GM21528 (cell line): ENCODE results near the gene DLG2.
A peak's percentile ranks its signal among the peaks of the same experiment; 100 is the strongest.
"Not testable (repeated sequence)": the region's sequence is repeated elsewhere in the genome, so short reads cannot be mapped to it uniquely, and the experiment has no call there.

Experiments
- ATAC-seq: cut with Tn5 transposase; IDR thresholded peaks from one replicate; pipeline ENCODE4 v1.9.1; 2021; ENCODE audit warnings: mild to moderate bottlenecking, moderate library complexity; ENCODE audit not compliant: unreplicated experiment, low FRiP score

DLG2 gene

DNA sequence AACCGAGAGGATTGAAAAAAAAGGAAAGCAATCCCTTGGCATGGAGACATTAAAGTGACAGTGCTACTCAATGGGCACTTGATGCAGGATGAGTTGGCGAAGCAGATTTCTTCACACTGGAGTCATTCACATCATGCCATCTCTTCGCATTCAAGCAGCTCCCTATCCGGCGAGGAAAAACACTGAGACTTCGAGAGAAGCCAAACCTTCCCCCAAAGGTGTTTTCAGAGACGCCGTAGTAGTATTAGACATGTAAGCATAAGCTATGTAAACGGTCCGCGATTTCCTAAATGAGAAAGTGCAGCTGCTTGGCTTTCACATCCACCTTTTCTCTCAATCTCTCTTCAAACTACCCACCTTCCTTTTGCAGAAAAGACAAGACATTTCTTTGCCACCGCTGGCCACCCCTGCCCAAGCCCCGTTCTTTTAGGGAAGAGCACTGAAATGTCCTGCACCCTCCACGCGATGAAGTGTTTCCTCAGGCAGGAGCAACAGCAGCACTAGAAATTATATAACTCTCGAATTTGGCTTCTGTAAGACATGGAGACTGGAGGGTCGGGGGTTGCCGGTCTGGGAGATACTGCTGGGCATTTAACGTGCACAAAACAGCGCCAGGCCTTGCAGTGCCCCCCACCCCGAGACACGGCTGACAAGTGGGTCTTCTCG lies at the start of gene DLG2:
DLG2 (minus strand) TSS at position 13 of the 666 bp plus-strand sequence.
- ATAC-seq: peak; percentile 2

DNA sequence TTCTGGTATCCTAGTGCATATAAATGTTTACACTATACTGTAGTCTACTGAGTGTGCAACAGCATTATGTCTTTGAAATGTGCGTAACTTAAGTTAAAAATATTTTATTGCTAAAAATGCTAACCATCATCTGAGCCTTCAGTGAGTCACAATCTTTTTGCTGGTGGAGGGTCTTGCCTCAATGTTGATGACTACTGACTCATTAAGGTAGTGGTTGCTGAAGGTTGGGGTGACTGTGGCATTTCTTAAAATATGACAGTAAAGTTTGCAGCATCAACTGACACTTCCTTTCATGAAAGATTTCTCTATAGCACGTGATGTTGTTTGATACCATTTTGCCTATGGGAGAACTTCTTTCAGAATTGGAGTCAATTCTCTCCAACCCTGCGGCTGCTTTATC lies 46.2 kb upstream of the DLG2 start:
- ATAC-seq: no peak

DNA sequence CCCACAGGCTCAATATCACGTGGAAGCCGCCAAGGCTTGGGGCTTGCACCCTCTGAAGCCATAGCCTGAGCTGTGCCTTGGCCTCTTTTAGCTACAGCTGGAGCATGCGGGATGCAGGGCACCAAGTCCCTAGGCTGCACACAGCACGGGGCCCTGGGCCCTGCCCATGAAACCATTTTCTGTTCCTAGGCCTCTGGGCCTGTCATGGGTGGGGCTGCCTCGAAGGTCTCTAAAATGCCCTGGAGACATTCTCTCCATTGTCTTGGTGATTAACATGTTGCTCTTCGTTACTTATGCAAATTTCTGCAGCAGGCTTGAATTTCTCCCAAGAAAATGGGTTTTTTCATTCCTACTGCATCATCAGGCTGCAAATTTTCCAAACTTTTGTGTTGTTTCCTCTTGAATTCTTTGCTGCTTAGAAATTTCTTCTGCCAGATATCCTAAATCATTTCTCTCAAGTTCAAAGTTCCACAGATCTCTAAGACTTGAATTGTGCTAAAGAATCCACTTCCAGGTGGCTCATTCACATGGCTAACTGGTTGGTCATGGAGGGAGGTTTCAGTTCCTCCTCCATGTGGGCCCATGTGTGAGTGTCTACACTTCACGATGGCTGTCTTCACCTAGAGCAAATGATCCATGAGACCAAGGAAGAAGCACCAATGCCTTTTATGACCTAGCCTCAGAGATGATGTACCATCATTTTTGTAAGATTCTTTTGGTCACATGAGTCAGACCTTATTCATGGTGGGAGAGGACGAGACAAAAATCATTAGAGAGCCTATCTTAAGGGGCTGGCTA lies 45.2 kb upstream of the DLG2 start:
- no peak for ATAC-seq

DNA sequence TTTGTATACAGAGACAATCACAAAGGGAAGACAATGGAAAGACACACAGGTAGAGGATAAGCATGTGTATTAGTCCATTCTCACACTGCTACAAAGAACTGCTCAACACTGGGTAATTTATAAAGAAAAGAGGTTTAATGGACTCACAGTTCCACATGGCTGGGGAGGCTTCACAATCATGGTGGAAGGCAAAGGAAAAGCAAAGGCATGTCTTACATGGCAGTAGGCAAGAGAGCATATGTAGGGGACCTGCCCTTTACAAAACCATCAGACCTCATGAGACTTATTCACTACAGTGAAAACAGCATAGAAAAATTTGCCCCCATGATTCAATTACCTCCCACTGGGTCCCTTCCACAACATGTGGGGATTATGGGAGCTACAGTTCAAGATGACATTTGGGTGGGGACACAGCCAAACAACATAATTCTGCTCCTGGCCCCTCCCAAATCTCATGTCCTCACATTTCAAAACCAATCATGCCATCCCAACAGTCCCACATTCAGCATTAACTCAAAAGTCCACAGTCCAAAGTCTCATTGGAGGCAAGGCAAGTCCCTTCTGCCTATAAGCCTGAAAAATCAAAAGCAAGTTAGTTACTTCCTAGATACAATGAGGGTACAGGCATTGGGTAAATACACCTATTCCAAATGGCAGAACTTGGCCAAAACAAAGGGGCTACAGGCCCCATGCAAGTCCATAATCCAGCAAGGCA lies 44.0 kb upstream of the DLG2 start:
- not testable (repeated sequence) for ATAC-seq

DNA sequence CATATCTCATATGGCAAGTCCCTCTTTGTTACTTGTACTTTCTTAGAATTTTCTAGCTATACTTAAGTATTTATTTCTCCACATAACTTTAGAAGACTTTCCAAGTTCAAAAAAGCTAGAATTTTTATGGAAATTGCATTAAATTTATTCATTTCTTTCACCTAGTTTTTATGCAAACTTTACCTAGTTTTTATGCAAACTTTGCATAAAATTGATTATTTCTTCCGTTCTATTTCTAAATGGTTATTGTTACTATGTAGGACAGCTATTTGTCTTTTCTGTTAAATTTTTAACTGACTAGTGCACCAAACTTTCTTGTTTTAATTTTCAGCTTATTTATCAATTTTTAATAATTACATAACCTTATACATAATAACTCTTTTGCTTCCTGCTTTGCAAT lies 41.0 kb upstream of the DLG2 start:
- ATAC-seq: no peak

DNA sequence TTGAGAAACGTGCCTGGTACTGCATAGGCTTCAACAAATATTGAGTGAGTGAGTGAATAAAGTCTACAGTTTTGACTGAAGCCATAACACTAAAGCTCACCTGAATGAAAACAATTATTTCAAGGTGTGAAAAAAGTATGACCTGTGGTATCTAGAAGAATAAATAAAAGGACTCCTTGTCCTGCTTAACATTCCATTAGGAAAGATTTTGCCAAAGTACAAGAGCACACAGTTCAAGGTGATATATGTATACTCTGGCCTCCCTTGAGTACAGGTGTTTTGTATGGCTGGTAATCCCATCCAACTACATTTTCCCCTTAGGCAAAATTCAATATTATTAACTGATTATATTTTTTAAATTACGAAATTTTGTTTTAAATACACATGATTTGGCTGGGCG lies 39.5 kb upstream of the DLG2 start:
- no peak for ATAC-seq

DNA sequence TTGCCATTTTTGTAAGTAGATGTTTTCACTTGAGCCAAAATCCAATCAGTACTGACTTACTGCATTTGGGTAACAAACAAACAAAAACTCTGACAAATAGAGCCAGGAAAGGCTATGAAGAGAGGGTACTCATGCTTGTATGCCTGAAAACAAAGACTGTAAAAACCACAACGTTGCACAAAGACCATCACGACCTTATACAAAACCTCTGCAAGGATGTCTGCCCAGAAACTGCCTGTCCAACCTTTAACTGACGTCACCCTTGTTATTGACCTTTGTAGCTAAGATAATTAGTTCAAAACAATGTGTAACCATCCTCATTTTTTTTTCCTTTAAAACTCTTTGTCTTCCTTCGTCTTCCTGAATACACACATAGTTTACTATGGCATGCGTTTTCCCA lies 38.6 kb upstream of the DLG2 start:
- no peak for ATAC-seq

DNA sequence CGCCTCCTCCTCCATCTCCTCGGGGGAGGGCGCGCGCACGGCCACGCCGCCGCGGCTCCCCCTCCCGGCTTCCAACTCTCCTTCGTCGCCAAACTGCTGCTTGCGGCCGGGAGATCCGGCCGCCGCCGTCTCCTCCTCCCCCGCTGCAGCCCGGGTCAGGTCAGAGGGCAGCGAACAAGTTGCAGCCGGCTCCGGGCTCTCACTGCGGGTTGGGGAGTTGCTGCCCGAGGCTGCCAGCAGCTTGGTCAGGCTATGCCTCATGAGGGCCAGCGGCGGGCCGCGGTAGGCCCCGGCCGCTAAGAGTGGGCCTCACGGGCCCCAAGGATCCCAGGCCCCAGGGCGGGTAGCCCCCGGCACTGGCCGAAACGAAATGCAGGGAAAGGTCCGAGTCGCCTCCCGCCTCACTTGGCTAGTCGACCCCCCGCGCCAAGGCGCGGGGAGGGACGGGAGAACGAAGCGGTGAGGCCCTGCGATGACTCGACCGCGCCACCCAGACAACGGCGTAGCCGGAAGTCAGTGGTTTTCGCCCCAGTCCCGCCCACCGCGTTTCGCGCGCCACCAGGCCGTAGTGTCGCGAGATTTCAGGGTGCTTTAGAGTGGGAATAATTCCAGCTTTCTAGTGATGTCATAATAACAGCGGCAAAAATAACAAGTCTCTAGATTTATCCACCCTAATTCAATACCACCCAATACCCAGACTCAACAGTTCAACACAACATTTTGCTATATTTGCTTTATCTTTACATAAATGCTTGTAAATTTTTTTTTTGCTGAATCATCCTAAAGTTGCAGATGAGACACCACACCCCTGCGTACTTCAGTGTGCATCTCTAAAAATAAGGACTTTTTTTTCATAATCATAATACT lies 37.7 kb upstream of the DLG2 start, which contains the start of gene CREBZF:
CREBZF (minus strand) TSS at position 515 of the 867 bp plus-strand sequence; CDS start at position 261, 254 bp downstream.
- peak; percentile 94 for ATAC-seq

DNA sequence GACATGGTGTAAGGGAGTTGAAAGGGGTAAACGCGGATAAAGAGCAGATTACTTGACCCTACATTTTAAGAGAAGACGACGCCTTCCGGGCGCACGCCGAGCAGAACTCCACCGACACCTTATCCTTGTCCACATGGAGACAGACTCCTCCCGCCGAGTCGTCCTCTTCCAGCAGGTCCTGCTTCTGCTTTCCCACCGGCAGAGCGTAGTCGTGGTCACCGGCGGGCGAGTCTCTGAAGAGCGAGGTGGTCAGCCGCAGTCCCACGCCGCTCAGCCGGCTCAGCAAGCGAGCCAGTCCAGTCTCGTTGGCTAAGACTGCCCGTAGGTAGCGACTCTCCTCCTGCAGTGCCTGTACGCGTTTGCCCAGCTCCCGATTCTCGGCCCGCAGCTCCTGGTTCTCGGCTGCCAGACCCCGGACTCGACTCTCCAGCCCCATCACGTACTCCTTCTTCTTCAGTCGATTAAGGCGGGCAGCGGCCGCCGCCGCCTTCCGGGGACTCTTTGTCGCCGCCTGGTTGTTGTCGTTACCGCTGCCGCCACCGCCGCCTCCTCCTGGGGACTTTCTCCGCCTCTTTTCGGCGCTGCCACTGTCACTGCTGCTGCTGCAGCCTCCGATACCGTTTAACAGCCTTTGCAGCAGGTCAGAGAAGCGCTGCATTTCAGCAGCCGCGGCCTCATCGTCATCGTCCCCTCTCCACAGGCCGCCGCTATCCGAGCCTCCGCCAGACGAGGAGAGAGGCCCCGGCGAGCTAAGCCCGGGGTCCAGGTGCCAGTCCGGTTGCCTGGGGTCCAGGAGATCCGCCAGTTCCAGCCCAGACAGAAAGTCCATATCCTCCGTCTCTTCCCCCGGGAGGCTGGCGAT lies 36.8 kb upstream of the DLG2 start:
- ATAC-seq: peak; percentile 75

DNA sequence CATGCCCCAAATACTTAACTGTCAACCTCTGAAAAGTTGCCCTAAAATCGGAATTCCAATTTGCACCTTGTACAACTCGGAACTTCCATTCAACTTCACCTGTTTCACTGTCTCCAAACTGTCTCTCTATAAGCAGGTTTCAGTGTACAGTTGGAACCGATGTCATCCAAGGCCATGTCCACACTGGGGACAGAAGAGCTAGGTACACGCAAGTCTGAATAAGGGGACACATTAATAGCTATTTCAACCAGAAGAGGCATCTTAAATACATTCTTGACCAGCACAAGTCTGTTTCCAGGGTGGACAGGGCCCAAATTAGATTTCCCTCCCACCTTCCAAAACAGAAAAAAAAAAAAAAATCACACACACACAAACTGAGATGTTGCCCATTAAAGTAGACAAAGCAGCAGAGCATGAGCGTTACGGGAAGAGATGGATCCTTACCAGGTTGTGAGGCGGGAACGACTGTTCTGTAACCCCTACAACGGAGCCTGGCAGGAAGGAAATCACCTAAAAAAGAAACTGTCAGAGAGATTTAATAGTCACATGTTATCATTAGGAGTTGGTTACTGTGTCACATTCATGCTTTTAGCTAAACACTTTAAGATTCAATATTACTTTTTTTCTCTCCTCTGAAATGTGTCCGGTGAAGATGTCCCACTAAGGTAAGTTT lies 36.1 kb upstream of the DLG2 start:
- ATAC-seq: no peak

DNA sequence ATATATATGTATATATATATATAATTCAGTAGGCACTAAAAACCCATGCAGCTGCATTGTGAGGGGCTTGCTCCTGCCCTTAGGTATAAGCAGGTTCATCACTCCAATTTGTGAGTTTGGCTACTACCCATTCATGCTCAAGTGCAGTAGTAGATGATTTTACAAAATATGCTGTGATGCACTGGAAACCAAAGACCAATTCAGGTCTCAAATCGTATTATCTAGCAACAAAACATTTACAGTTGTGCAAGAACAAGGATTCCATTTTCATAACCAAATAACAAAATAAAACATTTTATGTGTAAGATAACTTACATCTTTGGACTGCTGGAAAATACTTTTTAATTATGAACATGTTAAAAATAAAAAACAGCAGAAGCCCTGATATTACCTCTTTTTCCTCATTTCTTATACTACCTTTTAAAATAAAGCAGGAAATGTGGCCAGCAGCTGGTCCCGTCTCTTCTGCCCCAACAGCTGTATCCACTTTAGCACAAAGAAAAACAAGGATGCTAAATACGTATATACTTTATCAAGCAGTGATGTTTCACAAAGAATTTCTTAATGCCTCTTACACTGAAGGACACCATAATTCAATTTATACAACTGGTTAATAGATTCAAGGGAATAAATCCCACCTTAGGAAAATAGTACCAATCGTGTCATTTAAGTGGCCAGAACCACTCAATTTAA lies 35.0 kb upstream of the DLG2 start:
- no peak for ATAC-seq

DNA sequence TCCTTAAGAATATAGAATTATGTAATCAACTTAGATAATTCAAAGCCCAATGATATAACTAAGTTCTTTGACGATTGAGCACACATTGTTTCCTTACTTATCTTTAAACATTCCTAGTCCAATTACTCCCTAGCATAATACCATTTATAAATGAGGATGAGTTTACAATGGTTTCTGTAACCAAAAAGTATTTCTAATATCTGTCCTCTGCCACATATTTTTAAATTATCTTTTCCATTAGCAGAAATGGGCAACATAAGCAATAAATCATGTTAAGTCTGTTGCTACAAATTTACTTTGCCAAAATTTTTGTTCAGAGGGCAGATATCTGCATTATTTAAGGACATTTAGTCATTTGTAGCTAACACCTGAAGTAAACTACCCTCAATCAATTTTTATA lies 31.0 kb upstream of the DLG2 start:
- no peak for ATAC-seq

DNA sequence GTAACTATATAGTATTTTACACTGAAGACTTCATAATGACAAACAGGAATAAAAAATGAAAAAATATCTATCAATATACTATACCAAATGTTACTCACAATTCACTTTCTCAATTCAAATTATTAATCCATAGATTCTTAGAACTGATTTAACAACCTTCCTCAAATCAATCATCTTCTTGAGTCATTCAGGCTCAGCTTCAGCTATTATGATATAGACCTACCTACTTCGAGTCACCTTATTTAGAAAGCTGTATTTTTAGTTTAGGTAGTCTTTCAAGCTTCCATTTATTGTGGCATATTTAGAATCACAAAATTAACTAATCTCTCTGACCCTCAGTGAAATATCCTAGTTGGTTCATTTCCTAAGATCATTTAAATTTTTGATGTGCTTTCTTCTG lies 29.6 kb upstream of the DLG2 start:
- ATAC-seq: no peak

DNA sequence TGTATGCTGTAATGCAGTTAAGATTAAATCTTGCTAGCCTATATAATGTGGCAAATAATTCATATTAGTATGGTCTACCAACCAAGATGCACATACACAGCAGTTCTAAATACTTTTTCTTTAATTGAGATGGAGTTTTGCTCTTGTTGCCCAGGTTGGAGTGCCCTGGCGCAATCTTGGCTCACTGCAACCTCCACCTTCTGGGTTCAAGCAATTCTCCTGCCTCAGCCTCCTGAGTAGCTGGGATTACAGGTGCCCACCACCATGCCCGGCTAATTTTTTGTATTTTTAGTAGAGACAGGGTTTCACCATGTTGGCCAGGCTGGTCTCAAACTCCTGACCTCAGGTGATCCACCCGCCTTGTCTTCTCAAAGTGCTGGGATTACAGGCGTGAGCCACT lies 27.2 kb upstream of the DLG2 start:
- not testable (repeated sequence) for ATAC-seq

DNA sequence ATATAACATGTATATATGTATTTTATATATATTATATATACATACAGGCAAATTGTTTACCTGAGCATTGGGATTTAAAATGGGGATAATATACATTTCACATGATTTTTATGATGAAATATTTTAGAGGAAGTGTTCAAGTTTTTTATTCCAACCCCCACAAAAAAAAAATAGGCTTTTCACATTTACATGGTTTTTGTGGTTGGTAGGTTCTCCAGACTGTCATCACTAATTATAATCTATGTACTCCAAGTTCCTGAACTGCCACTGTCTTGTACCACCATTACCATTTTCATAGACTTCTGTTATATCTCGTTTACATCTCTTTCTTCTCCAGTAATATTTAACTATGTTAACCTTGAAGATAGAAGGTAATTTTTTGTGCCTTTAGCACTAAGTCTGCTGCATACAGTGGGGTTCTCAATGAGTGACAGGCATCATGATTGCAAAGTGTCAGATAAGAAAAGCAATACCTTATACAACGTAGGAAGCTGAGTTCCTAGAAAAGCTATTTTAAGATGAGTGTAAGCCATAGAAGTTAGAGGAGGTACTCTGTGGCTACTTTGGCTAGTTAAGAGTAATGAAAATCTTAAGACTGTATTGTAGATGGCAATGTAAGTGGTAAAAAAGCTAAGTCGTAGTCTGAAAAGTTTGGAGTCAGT lies 25.8 kb upstream of the DLG2 start:
- ATAC-seq: no peak

DNA sequence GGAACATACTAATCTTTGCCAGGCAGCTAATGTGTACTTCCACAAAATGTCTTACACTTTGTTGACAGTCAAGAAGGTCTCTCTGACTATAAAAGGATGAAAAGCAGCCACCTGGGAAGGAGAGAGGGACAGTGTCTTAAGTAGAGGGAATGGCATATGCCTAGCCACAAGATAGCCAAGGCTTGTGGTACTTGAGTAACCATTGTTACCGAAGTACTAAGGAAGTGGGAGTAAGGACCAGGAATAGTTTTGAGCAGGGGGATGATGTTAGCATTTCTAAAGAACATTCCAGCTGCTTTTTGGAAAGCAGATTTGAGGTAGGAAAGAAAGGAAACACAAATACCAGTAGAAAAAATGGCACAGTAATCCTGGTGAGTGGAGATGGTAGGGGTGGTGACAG lies 24.0 kb upstream of the DLG2 start:
- ATAC-seq: no peak

DNA sequence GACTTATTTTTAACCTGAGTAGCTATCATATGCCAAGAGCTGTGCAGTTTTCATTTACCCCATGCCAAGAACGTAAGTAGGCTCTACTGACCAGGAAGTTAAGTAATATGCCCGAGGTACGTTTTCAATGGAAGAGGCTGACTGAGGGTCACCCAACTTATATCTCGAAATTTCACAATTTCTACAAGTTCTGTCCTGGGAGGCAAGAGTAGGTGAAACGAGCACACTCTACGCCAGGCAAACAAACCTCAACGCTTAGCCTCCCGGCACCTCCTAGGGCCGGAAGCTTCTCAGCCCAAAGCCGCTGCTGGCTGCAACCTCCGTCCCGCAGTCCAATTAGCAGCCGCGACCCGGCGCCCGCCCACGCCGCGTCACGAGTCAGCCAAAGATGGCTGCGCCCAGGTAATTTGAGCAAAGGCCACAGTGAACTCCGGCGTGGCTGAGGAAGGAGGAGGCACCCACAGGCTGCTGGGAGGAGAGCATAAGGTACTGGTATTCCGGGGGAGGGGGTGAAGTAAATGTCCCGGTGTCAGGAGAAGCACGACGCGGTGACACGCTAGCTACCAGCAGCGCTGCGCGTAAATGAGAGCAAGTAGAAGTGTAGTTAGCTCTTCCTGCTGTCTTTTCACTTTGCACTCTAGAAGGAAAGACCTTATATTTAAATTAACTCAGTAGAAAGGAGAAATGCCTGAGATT lies 20.6 kb upstream of the DLG2 start, which contains the start of gene TMEM126A:
TMEM126A (plus strand) TSS at position 364 of the 696 bp plus-strand sequence. CDS start 2,289 bp downstream, outside the sequence.
- ATAC-seq: peak; percentile 100
